K562 (cell line): ENCODE results near the gene CRTC3. TPM values are rescaled to one million over a fixed set of nuclear protein-coding genes. Genes with fewer than 3 reads are reported as not detected.
A peak's percentile ranks its signal among the peaks of the same experiment; 100 is the strongest.

ENCODE experiments used
- AFF4 ChIP-seq: sonication (generic); formaldehyde crosslinking; IDR thresholded peaks from 2 replicates; pipeline ENCODE4 v1.8.0; 2023; ENCODE audit warnings: mild to moderate bottlenecking, missing genetic modification reagents
- ELK3 ChIP-seq: fragments of 450-650 bp; formaldehyde crosslinking; IDR thresholded peaks from 2 replicates; pipeline ENCODE4 v1.4.0; 2020; ENCODE audit warnings: mild to moderate bottlenecking
- EP400 ChIP-seq: fragments of 450-650 bp; IDR thresholded peaks from 2 replicates; pipeline ENCODE4 v1.6.1; 2017; ENCODE audit warnings: antibody characterized with exemption, mild to moderate bottlenecking, moderate library complexity
- FOXK2 ChIP-seq, 2 experiments: fragments of 450-650 bp; IDR thresholded peaks in 1 of 2; conservative IDR thresholded peaks in 1 of 2; 2 replicates each; pipeline ENCODE4 v1.6.1; 2016; ENCODE audit warnings: low read depth in 2 of 2, mild to moderate bottlenecking in 1 of 2
- HDAC8 ChIP-seq: fragments of 450-650 bp; IDR thresholded peaks from 2 replicates; pipeline ENCODE4 v1.6.1; 2016; ENCODE audit warnings: mild to moderate bottlenecking, missing genetic modification characterization, moderate library complexity, missing compliant biosample characterization
- MAFG ChIP-seq: fragments of 450-650 bp; conservative IDR thresholded peaks from 2 replicates; pipeline ENCODE4 v1.6.1; 2016; ENCODE audit warnings: missing genetic modification characterization, missing compliant biosample characterization
- MYC ChIP-seq, 2 experiments: fragments of 250-450 bp in 1 of 2; sonication (Bioruptor Pico) in 1 of 2; IDR thresholded peaks; 2 replicates each; pipeline versions ENCODE4 v1.5.1 to v1.6.1; 2012 to 2021; ENCODE audit warnings: low read depth in 2 of 2, borderline replicate concordance in 1 of 2, improper control_type of control experiment in 1 of 2, low read length in 1 of 2, mild to moderate bottlenecking in 1 of 2, moderate library complexity in 1 of 2
- PBX2 ChIP-seq, 2 experiments: IDR thresholded peaks in 1 of 2; conservative IDR thresholded peaks in 1 of 2; 2 replicates each; pipeline ENCODE4 v1.6.1; 2016; ENCODE audit warnings: low read depth in 2 of 2, mild to moderate bottlenecking in 1 of 2, missing compliant biosample characterization in 1 of 2, missing genetic modification characterization in 1 of 2, moderate library complexity in 1 of 2
- PHTF2 ChIP-seq: fragments of 250-450 bp; sonication (Bioruptor Pico); IDR thresholded peaks from 2 replicates; pipeline ENCODE4 v1.5.0; 2021; ENCODE audit warnings: mild to moderate bottlenecking
- PTTG1 ChIP-seq: fragments of 450-650 bp; IDR thresholded peaks from 2 replicates; pipeline ENCODE4 v1.6.1; 2016; ENCODE audit warnings: low read depth, mild to moderate bottlenecking, missing genetic modification characterization, missing compliant biosample characterization
- RBM34 ChIP-seq: fragments of 200-400 bp; formaldehyde crosslinking; IDR thresholded peaks from 2 replicates; pipeline ENCODE4 v1.6.1; 2018; ENCODE audit warnings: low read length, borderline replicate concordance; ENCODE audit not compliant: insufficient read depth
- RBM39 ChIP-seq: fragments of 200-400 bp; formaldehyde crosslinking; optimal IDR thresholded peaks from 2 replicates; pipeline ENCODE3; 2018; ENCODE audit warnings: low read depth, low read length
- SIRT6 ChIP-seq: IDR thresholded peaks from one replicate; pipeline ENCODE4 v1.6.1; 2012; ENCODE audit warnings: low read depth, mild to moderate bottlenecking, control low read depth, inconsistent platforms, low read length, moderate library complexity
- SUPT5H ChIP-seq: fragments of 450-650 bp; IDR thresholded peaks from 2 replicates; pipeline ENCODE4 v1.6.1; 2016
- XRCC4 ChIP-seq: IDR thresholded peaks from one replicate; pipeline ENCODE4 v1.6.1; 2011; ENCODE audit not compliant: insufficient read depth, insufficient read length; ENCODE audit errors: extremely low read depth
- YBX1 ChIP-seq: fragments of 450-650 bp; IDR thresholded peaks from 2 replicates; pipeline ENCODE4 v1.7.1; 2016; ENCODE audit warnings: mild to moderate bottlenecking
- ZNF274 ChIP-seq: IDR thresholded peaks from 2 replicates; pipeline ENCODE4 v1.6.1; 2011; ENCODE audit warnings: low read depth, mild to moderate bottlenecking, low read length, moderate library complexity, borderline replicate concordance
- ZNF586 ChIP-seq: fragments of 450-650 bp; formaldehyde crosslinking; conservative IDR thresholded peaks from 2 replicates; pipeline ENCODE4 v1.4.0; 2020; ENCODE audit warnings: mild to moderate bottlenecking, moderate library complexity
- ZNF668 ChIP-seq: fragments of 250-450 bp; sonication (Bioruptor Pico); IDR thresholded peaks from 2 replicates; pipeline ENCODE4 v1.8.0; 2022; ENCODE audit warnings: mild to moderate bottlenecking, inconsistent platforms
- polyA plus RNA-seq, 8 experiments: library from polyadenylated mRNA; depleted of rRNA in 4 of 8; stranded (reverse) in 5 of 8; unstranded in 3 of 8; fragments of >200 nt; fragmentation: Nextera tagmentation in 2 of 8; fragmentation: Illumina TruSeq in 1 of 8; extraction: Ambion mirVana in 2 of 8; extraction: Trizol in 1 of 8; gene quantifications; 2 replicates each; pipeline versions ENCODE4 v1.2.1 to v1.2.3, GENCODE V29; 2011 to 2014; ENCODE audit warnings: inconsistent platforms in 1 of 8, missing spikeins in 1 of 8
- total RNA-seq, 7 experiments: library from RNA; depleted of rRNA in 6 of 7; stranded (reverse); fragments of >200 nt in 6 of 7; fragmentation: Illumina TruSeq in 2 of 7; extraction: Trizol in 2 of 7; gene quantifications; 2 replicates each; pipeline versions ENCODE4 v1.2.1 to v1.2.3, GENCODE V29; 2011 to 2021; ENCODE audit warnings: low replicate concordance in 1 of 7

Gene CRTC3
- total and polyA plus RNA-seq, 9 of the 15 experiments (the other 6 are each of a cell fraction or from before 2014, with no cell fraction given) = 1.2 to 19.0 (median 11.6) TPM

GRCh38 chr15:90648137-90649070 is 118.7 kb downstream of the CRTC3 start (continued):
- TF ChIP-seq PTTG1 (peak; percentile 100), PBX2 (CRISPR knock-in tag; IDR thresholded peaks at IDR 0.05; ENCODE audit: low read depth) (no peak), PBX2 (tag; conservative IDR thresholded peaks at IDR 0.05; ENCODE audit: low read depth) (peak; percentile 92), MYC (IDR thresholded peaks at IDR 0.05; ENCODE audit: low read depth, low read length) (peak; percentile 67), MYC (CRISPR knock-in tag; IDR thresholded peaks at IDR 0.05; ENCODE audit: borderline replicate concordance, low read depth) (peak; percentile 100), PHTF2 (peak; percentile 100), YBX1 (no peak), RBM34 (no peak), ZNF586 (CRISPR knock-in tag) (peak; percentile 99), HDAC8 (tag) (peak; percentile 100), ZNF668 (CRISPR knock-in tag) (peak; percentile 100), RBM39 (no peak), SUPT5H (no peak), SIRT6 (no peak), FOXK2 (conservative IDR thresholded peaks at IDR 0.05 in 1 of 2, IDR thresholded peaks at IDR 0.05 in 1 of 2; ENCODE audit: low read depth in 2 of 2) (peak; percentile 65 to 86), MAFG (tag) (peak; percentile 89), AFF4 (CRISPR knock-in tag) (peak; percentile 33; the same call in 1 of the 2 replicates), ZNF274 (no peak), ELK3 (peak; percentile 99), XRCC4 (no peak), EP400 (peak; percentile 76)
